OCI-LY3 (cell line): ENCODE results near the gene KTN1.

Experiments used
- EZH2phosphoT487 ChIP-seq: fragments of 200-600 bp; shearing (Covaris generic); IDR thresholded peaks from 2 replicates; pipeline ENCODE4 v1.6.1; 2018; ENCODE audit warnings: antibody characterized with exemption, mixed run types, low read depth
- TF ChIP-seq, protein P1 (sequence below): fragments of 200-600, 300-600 bp; sonication (generic); IDR thresholded peaks from 2 replicates; pipeline ENCODE4 v1.5.1; 2014; ENCODE audit warnings: antibody characterized with exemption, low read length, low read depth

DNA sequence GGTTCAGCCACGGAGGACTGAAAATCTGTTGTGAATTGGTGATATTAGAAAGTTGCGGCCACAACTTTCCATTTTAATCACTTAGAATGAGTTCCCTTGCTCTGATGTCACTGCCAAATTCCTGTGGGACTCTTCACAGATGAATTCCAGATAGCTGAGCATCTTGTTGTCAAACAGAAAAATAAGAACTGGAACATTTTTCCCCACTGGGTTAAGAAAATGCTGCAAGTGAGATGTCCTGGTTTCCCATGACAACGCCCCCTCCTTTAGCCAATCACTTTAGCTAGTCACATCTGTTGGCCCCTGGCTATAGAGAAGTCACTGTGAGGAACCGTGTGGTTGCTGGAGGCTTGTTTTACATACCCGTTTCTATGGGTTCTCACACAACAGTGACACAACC, 135.9 kb downstream of the KTN1 start:
- TF ChIP-seq, protein P1, sequence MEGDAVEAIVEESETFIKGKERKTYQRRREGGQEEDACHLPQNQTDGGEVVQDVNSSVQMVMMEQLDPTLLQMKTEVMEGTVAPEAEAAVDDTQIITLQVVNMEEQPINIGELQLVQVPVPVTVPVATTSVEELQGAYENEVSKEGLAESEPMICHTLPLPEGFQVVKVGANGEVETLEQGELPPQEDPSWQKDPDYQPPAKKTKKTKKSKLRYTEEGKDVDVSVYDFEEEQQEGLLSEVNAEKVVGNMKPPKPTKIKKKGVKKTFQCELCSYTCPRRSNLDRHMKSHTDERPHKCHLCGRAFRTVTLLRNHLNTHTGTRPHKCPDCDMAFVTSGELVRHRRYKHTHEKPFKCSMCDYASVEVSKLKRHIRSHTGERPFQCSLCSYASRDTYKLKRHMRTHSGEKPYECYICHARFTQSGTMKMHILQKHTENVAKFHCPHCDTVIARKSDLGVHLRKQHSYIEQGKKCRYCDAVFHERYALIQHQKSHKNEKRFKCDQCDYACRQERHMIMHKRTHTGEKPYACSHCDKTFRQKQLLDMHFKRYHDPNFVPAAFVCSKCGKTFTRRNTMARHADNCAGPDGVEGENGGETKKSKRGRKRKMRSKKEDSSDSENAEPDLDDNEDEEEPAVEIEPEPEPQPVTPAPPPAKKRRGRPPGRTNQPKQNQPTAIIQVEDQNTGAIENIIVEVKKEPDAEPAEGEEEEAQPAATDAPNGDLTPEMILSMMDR, result no peak
- TF ChIP-seq EZH2phosphoT487, result no peak
